NCI-H2107 (cell line): ENCODE results near the gene BRINP2.
A peak's percentile ranks its signal among the peaks of the same experiment; 100 is the strongest.

Experiments used
- DNase-seq: peaks from one replicate; lab custom pipeline; 2025; lab: John Stamatoyannopoulos, UW

Gene BRINP2, protein sequence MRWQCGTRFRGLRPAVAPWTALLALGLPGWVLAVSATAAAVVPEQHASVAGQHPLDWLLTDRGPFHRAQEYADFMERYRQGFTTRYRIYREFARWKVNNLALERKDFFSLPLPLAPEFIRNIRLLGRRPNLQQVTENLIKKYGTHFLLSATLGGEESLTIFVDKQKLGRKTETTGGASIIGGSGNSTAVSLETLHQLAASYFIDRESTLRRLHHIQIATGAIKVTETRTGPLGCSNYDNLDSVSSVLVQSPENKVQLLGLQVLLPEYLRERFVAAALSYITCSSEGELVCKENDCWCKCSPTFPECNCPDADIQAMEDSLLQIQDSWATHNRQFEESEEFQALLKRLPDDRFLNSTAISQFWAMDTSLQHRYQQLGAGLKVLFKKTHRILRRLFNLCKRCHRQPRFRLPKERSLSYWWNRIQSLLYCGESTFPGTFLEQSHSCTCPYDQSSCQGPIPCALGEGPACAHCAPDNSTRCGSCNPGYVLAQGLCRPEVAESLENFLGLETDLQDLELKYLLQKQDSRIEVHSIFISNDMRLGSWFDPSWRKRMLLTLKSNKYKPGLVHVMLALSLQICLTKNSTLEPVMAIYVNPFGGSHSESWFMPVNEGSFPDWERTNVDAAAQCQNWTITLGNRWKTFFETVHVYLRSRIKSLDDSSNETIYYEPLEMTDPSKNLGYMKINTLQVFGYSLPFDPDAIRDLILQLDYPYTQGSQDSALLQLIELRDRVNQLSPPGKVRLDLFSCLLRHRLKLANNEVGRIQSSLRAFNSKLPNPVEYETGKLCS

DNA sequence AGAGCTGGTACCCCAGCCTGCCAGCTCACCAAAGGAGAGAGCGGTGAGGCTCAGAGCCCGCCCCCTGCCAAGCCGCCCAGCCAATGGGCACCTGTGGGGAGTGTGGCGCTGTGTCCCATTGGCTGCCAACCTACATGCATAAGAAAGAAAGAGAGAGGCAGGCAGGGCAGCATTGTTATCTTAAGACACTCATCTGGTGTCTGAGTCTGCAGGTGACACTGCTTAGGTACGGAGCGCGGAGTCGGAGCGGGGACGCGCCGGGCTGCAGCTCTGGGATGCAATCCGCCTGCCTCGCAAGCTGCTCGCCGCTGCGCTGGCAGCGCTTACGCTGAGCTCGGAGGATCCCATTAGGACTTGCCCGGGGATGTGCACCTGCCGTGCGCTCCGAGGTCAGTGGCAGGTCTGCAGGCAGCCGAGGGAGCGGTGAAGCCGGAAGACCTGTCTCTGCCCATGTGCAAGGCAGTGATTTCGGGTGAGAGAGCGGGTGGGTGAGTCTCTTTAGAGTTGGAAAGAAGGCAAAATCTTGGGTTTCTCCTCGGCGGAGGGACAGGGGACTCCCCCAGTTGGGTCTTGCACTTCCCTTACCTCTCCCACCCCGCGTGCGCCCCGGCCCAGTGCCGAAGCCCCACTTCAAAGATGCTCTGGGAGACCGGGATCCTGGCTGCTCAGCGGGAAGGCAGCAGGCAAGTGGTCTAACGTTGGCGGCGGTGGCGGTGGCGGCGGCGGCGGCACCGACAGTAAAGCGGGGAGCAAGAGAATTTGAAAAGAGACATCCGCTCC lies at the start of gene BRINP2:
Gene BRINP2, plus strand, starts transcription at position 203 of the 780 bp plus-strand sequence. CDS start 58,919 bp downstream, outside the sequence.
- DNase-seq = peak; percentile 49

DNA sequence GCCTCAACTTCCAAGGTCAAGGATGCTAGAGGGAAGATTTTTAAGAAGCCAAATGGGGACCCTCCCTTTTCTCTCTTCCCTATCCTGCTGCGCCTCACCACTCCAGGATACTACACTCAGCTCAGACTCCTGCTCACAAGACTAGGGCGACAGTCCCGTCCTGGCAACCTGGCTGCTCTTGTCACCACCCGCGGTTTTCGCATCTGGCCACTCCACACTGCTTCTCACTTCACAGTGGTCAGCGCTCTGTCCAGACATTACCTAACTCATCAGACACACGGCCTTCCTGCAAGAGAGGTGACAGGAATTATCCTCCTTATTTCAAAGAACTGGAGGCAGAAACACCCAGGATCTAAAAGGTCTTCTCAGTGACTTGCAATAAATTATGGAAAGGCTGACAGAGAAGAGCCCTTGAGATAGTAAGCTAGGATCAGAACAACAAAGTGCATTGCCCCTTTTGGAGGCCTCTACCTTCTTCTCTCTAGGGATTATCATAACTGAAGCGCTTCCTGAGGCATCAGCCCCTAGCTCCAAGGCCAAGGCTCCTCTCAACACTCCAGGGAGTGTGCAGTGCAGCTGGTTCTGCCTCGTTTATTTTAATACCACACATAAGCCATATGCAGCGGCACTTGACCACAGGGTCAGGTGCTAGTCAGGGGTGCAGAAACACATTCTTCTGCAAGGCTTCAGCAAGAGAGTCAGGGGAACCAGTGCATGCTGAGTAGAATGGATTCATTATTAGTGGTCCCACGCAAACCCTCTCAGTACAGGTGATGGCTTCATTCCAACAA lies 48.1 kb upstream of the BRINP2 start:
- DNase-seq = no peak

DNA sequence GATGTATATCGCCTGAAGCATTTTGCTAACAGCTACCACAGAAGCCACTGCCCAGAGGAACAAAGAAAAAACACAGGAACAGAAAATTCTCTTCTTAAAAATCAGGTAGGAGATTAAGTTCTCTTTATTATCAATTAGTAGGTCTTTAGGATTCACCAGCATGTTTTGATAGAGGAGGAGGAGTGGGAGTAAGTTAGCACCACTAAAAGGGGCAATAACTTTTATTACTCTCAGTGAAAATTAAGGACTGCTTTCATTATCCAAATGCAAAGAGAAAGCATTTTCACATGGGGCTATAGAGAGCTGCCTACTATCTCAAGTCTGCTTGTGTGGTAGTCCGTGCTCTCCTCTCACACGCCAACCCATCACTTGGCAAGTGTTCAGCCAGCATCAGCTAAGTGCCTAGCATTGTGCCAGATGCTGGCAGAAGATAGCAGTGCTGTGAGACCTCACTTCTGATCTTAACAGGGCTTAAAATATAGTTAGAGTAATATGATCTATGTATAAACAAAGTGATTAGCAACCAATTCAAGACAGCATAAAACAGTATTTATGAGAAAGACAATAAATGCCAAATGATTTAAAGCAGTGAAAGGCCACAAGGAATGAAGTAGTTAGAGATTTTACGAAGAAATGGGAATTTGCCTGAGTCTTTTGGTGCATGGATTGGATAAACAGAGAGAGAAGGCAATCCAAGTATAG lies 46.0 kb upstream of the BRINP2 start:
- DNase-seq = no peak

DNA sequence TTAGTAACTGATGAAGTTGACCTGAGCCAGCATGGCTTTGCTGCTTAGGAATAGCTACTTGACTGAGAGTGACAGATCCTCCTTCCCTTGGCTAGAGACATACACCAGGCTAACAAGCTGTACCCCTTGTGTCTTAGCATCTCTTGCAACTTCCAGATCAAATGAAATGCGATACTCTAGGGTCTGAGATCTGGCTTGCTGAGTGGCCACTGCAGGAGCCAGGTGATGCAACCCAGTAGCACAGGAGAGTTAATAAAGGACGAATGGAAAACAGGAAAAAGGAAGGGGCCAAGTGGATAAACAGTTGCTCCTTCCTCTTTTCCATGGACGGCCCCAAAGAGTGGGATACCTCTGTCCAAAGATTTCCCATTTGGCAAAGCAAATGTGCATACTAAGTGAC lies 44.5 kb upstream of the BRINP2 start:
- no peak for DNase-seq

DNA sequence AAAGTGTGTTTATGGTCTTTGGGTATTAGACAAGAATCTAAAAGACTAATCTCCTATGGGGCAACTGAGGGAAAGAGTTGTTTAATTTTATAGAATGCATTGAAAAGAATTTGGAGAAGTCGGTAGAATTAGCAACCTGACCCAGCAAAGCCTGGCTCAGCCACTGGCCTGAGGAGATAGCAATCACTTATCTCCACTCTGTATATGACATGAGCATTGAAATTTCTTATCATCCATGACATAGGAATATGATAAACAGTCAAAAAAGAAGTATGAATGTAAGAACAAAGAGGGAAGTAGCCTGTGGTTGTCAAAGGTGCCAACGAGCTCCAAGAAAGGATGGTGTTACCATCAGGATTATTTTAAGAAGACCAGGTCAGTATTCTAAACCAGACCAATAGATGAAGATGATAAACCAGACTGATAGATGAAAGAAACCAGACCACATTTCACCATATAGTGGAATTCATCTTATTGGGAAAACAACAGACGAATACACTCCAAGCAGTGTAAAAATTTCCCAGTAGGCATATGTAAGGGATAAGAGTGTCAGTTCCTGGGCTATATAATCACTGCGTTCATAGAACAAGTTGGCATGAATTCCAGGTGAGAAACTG lies 42.0 kb upstream of the BRINP2 start:
- DNase-seq = no peak

DNA sequence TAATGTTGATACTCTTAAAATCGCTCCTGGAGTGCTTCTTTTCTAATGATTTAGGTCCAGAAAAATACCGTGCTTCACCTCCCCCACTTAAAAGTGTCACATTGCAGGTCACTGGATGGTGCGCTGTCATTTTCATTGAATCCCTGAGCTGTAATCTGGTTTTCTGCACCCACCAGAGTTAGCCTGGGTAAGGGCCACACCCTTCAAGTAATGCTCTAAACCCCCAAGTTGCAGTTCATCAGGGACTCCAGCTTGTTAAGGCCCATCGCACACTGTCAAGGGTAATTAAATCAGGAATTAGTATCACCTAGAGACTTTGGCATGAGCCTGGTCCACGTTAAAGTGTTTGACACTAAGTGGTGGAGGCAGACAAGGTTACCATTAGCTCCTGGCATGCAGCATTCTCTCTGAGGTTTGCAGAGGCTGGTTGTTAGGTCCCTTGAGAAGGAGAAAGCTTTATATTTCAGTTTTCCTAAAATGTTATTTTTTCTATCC lies 40.3 kb upstream of the BRINP2 start:
- no peak for DNase-seq

DNA sequence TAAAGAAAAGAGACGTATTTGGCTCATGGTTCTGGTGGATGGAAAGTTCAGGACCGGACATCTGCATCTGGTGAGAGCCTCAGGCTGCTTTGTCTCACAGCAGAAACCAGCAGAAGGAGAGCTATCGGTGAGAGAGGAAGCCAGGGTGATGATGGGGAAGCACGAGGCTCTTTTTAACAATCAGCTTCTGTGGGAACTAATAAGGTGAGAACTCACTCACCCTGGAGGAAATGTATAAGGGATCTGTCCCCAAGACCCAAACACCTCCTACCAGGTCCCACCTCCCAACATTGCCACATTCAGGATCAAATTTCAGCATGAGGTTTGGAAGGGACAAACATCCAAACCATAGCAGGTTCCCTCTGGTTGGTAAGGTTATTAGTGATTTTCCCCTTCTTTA lies 39.0 kb upstream of the BRINP2 start:
- no peak for DNase-seq

DNA sequence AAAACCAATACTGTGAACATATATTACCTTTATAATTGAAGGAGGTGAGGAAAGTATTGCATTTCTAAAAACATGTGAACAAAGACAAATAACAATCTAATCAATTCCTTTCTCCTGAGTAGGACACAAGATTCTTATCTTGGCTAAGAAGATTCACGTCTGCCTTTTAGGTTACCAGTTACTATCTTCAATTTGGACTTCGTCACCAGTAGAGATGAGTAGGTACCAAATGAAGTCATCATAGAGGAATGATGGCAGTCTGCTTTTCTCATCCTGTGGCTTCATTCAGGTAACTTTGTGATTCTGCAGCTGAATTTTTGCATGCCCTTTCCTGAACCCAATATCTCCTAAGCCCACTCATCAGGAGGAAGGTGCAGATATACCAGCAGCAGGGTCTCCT lies 38.6 kb upstream of the BRINP2 start:
- no peak for DNase-seq

DNA sequence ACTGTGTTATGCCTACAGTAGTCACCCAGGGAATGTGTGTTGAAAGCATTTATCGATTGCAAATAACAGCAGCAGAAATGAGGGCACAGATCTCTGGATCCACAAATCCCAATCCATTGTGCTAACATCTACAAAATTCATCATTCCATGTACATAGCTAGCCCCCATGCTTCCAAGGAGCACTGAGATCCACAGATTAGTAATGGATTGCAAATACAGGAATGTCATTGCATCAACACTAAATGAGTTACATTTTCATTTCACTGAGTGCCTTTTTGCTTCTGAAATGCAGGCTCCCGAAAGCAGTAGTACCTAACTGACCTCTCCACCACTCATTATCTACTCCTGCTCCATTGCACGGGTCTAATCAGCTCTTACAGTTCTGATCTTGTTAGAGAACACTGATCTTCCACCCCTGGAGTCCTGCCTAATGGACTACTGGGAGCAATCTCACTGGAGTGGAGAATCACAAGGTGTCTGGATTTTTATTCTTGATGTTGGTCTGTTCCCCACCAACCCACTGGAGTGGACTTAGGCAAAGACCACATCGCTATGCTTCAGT lies 36.7 kb upstream of the BRINP2 start:
- no peak for DNase-seq

DNA sequence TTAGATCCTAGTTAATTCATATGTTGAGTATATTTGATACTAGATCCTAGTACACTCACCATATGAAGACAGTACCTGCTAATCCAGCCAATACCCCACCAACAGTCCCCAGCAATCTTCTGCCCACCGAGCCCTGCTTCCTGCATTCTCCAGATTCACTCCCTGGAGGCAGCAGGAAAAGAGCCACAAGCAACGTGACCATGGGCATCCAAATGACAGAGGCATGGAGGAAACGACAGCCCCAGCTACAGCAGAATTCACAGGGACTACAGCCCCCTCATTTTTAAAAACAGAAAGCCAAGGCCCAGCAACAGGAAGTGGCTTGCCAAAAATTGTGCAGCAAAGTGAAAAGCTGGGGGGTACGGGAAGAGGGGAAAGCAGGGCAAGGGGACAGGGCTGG lies 35.5 kb upstream of the BRINP2 start:
- no peak for DNase-seq

DNA sequence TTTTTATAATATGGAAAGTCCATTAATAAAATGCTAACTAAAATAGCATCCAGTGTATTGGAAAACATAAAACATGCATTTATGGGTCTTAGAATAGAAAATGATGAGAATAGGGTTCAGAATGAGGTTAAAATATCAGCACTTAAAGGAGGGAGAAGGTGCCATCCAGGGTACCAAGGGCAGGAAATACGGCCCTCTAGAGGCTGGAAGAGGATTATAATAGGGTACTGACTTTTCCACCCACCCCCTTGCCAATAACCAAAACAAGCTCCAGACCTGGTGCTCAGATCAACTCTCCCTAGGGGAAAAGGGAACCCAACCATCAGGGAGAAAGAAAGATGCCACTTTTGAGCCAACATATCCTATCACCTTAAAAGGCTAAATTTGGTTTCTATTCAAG lies 32.9 kb upstream of the BRINP2 start:
- no peak for DNase-seq

DNA sequence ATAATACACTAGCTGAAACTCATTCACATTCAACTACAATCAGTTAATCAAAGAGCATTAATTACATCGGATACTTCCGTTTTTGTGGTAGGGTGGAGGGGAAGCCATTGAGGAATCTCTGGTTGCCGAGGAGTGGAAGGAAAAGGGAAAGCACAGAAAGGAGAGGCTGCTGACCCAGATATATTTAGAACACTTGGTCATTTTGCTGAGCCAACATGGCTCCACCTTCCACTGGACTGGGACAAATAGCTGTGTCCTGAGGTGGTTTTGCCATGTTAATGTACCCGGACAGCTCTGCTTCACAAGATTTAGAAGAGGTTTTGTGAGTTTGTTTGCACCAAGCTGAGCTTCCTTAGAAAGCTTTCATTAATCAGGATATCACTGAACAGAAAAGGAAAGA lies 32.4 kb upstream of the BRINP2 start:
- DNase-seq = no peak

DNA sequence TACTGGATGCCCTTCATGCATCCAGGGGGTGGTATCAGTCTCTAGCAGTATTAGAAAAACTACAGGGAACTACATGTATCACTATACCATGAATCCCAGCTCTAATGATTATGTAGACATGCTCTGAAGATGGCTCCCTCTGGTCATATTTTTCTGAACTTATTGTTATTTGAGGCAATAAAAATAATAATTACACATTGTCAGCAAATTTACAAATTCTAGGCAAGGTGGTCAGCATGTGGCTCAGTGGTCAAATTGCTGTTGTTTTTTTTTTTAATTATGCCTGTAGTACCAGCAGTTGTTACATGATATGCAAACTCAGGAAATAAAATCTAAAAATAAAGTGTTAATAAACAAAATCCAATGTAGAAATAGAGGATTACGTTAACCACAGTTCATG lies 28.7 kb upstream of the BRINP2 start:
- no peak for DNase-seq

DNA sequence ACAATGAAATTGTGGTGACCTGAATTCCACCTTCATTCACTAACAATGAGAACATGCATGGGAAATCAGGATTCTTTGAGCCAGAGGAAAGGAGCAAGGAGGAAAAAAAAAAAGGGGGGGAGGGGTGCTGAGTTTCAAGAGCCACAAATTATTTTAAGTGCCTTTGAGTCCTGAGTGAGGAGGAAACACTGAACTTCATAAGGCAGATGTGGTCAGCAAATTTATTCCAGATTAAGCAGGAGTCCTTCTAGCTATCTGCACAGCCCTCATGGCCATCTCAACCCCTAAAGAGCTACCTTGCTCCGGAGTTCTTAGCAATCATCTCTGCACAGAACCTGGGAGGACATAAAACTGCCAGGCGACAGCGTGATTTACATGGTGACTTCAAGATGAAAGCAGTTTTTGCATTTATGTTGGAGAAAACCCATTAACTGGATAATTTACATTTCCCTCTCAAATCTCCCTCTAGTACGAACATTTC lies 27.9 kb upstream of the BRINP2 start:
- DNase-seq = no peak

DNA sequence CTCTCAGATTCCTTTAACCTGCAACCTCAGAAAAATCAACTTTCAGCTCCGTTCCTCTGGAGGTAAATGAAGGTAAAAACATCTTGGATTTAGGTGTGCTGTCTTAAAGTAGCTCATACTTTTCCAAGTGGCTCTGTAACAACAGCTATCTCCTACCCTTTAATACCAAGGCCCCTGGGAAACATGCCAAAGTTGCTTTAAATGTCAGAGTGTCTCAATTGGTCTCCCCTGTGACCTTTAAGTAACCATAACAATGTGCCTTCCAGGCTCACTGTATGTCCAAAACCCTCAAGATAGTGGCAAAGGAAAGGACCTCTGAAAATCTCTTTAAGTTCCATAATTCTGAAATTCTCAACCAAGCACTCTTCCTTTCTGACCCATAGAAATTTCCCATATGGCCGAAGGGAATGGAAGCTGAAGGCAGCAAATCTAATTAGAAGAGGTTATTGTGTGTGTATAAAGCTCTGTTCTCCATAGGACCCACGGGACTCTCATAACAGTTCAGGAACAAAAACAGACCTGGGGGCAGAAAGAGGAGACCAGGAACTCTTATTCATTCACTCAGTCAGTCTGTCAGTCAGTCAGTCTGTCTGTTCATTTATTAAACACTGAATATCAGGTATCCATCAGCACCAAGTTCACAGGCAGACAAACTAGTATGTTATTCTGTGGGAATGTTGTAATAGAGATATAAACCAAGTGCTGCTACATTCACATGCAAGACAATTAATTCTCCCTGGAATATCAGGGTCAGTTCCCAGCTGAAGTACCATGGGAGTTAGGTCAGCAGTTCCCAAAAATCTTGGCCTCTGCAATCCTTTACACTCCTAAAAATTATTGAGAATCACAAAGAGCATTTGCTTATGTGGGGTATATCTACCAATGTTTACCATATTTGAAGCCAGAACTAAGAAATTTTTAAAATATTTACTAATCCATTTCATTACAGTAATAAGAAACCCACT lies 25.4 kb upstream of the BRINP2 start:
- DNase-seq = no peak

DNA sequence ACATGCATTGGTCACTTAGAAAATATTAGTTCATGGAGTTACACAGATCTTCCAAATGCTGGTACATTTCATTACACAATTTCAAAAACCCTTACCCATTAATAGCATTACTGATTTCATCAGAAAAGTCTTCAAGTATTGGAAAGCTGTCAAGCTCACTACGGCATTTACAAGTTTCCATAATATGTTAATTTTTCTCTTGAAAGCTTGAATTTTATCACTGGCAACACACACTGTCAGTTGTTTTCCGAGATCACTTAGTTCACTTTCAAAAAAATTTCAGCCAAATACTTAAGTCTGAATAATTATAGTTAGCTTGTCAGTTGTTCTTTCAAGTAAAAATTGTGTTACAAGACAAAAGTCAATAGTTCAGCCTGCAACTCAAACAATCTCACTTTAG lies 24.3 kb upstream of the BRINP2 start:
- no peak for DNase-seq

DNA sequence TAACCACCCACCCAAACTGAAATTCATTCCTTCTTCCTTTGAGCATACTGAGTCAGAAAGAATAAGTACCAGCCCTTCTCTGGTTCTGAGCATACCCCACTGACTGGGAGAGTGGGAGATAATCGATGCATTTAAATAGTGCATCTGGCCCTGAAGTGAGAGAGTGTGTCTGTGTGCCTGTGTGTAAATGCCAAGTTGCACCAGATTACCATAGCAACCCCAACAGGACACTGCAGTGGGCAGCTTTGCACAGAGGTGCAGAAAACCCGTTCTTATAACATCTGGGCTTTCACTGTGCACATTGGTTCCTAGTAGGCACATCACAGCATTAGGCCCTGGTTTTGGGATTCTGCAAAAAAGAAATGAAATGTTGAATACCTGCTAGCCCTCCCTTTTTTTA lies 8.5 kb upstream of the BRINP2 start:
- no peak for DNase-seq

DNA sequence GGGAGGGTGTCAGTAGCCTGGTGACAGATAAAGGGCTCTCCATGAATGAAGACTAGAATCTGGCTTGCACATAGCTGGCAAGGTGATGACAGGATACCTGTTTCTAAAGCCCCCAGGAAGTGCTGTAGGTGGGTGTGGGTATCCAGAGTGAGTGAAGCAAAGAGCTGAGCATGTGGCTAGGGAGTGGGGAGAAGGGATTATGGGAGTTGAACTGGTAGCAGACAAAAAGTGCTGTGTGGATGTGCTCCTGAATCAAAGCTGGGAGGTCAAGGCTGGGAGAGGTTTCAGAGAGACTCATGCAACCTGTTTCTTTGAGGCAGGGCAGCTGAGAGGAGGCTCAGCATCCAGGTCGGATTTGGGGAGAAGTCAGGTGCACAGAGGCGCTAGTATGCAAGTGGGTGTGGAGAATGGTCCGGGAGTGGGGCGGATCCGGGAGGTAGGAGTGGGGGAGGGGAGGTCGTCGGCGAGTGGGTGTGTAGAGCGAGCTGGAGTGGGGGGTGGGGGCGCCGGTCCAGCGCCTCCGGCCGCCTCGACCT lies 6.8 kb upstream of the BRINP2 start:
- DNase-seq = no peak
